HG02642 (cell line): Measurements from ENCODE around the gene ELMOD3.
"Not testable (repeated sequence)": the region's sequence is repeated elsewhere in the genome, so short reads cannot be mapped to it uniquely, and the experiment has no call there.

Experiments
- ATAC-seq: cut with Tn5 transposase; IDR thresholded peaks from one replicate; pipeline ENCODE4 v1.9.1; 2021; ENCODE audit warnings: mild to moderate bottlenecking; ENCODE audit not compliant: unreplicated experiment, poor library complexity

The ELMOD3 gene

GRCh38 chr2:85327822-85328617 lies 26.5 kb upstream of the ELMOD3 start, which contains the start of gene TGOLN2:
Gene TGOLN2 (minus strand): TSS chr2:85327989. CDS start chr2:85327962, 27 bp downstream.
- peak; percentile 92 for ATAC-seq

GRCh38 chr2:85329181-85329651 lies 25.4 kb upstream of the ELMOD3 start:
- no peak for ATAC-seq

GRCh38 chr2:85329701-85330100 lies 24.9 kb upstream of the ELMOD3 start:
- not testable (repeated sequence) for ATAC-seq

- no peak for ATAC-seq
These were observed 23.5 kb upstream of the ELMOD3 start for GRCh38 chr2:85330839-85331636.

- ATAC-seq = not testable (repeated sequence)
These were observed 20.7 kb upstream of the ELMOD3 start for GRCh38 chr2:85333877-85334276.

DNA sequence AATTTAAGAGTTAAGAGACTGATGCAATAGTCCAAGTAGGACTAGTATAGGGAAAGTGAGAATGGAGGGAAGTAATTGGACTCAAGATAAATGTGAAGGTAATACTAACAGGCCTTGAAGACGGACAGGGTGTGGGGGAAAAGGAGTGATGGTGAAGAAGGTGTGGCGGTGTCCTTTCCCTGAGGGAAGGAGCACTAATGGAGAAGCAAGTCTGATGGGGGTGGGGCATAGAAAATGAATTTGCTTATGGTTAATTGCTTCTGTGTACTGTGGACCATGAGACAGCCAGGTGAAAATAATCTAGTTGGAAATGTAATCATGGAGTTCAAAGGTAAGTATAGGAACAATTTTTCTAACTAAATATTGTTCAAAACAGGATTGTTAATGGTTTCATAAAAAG lies 19.6 kb upstream of the ELMOD3 start:
- no peak for ATAC-seq

- ATAC-seq = no peak
These were observed 14.3 kb upstream of the ELMOD3 start for GRCh38 chr2:85340034-85340892.

- ATAC-seq = no peak
These were observed 13.1 kb upstream of the ELMOD3 start for GRCh38 chr2:85341269-85342029.

- no peak for ATAC-seq
These were observed 12.4 kb upstream of the ELMOD3 start for GRCh38 chr2:85342156-85342555.

GRCh38 chr2:85343207-85343895 lies 11.2 kb upstream of the ELMOD3 start:
- not testable (repeated sequence) for ATAC-seq

GRCh38 chr2:85344356-85344954 lies 10.1 kb upstream of the ELMOD3 start:
- ATAC-seq = no peak

GRCh38 chr2:85347599-85347998 lies 7.0 kb upstream of the ELMOD3 start:
- ATAC-seq = no peak

DNA sequence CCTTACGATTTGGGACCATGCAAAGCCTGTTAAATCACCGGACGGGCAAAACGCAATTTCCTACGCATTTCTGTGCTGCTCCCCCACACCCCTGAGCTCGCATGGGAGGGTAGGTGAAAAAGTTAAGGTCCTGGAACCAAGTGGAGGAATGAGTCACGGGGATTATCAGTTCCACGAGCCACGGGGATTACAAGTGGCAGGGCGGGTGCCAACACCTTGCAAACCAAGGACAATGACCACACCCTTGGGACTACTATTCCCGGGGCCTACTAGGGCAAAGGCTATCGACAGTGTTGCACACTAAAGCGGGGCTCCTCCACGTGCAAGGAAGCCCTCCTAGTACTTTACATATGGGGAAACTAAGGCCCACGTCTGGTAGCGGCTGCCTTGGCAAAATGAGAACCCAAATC lies 688 bp upstream of the ELMOD3 start:
- ATAC-seq = peak; percentile 1

DNA sequence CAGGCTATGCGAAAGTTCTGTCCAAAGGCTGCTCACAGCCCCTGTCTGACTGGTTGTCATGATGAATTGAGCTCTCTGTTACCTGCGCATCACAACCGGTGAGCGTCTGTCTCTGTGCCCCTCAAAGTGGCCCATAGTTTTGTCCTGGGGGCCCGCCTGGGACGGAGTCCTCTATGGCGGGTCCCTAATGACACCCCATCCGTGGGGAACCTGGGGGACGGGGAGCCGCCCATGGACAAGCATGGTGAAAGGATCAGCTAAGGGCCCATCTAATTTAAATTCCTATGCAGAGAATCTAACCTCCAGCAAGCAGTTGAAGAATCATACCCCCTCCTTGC lies 473 bp downstream of the ELMOD3 start:
- ATAC-seq = peak; percentile 10

DNA sequence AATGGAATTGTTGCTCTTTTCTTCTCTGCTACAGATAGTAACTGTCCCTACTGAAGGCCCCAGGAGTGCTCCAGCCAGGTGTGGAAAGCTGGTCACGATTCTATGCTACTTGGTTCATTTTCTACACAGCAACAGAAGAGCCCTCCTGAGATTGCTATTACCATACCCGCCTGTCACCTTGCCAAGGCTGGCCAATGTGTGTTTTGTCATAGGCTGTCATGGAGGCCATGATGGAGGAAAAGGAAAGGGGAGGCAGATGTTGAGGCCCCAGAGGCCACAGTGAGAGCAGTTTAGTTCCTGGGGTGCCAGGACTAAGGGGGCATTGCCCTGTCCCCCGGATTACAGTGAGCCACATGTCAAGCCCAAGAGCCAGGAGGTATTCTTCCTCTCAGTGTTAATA lies 952 bp downstream of the ELMOD3 start:
- no peak for ATAC-seq

DNA sequence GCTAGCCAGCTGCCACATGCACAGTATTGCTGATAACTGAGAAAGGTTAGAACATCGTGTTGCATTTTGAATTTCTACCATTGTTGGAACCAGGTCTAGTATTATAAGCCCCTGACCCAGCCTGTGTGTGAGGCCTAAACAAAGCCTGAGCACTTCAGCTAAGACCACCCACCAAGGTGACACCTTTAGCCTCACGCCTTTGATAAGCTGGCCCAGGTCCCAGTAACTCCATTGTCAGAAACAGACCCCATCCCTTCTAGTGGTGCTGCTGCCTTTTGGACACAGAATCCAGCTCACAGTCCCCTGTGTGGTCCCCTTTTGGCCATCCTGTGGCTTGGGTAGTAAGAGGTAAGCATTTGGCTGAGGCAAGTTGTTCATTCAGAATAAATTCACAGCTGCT lies 1.6 kb downstream of the ELMOD3 start:
- ATAC-seq = no peak

DNA sequence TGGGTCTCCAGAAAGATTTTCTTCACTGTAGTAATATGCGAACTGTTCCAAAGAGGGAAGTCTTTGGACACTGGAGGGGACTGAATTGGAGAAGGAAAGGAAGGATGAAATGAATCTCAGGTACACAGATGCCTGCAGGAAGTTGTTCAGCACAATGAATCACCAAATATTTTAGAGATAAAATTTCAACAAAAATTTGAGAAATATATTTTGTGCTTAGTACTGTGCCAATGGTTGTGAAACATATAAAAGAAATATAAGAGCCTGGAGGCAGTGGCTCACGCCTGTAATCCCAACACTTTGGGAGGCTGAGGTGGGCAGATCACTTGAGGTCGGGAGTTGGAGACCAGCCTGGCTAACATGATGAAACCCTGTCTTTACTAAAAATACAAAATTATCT lies 3.2 kb downstream of the ELMOD3 start:
- no peak for ATAC-seq

DNA sequence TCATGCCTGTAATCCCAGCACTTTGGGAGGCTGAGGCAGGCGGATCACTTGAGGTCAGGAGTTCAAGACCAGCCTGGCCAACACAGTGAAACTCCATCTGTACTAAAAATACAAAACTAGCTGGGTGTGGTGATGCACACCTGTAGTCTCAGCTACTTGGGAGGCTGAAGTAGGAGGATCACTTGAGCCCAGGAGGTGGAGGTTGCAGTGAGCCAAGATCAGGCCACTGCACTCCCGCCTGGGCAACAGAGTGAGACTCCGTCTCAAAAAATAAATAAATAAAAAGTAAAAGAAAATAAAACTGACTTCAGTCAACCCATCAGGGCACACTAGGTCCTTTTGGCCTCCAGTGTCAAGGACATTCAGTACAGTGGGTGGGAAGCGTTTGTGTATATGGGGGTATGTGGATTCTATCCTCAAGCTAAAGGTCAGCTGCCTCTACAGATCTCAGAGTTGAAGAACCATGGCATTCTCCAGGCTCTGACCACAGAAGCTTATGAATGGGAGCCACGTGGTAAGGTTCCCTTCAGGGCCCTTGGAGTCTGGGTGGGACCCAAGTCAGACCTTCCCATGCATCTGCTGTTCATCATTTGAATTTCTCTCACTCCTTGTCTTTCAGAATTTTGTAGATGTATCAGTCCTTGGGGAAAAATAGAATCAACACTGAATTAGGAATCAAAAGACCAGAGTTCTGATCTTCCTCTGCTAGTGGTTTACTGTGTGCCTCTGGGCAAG lies 8.3 kb downstream of the ELMOD3 start:
- ATAC-seq = not testable (repeated sequence)
